Choroid plexus epithelial cell (primary cell): ENCODE measurements around the gene LRRTM3.

Experiments used
- DNase-seq: peaks from one replicate; pipeline ENCODE4 v3.0.0-alpha.2; 2010; ENCODE audit warnings: low read depth
- H3K4me3 ChIP-seq: 2 replicates; pipeline ENCODE4 v1.5.1; 2011; ENCODE audit warnings: low read depth, mild to moderate bottlenecking, control low read depth, low read length, moderate library complexity
- TF ChIP-seq, protein P1 (sequence below): conservative IDR thresholded peaks from 2 replicates; pipeline ENCODE4 v1.5.1; 2011; ENCODE audit warnings: low read depth, mild to moderate bottlenecking, control low read depth, inconsistent platforms, low read length, moderate library complexity

The LRRTM3 gene

DNA sequence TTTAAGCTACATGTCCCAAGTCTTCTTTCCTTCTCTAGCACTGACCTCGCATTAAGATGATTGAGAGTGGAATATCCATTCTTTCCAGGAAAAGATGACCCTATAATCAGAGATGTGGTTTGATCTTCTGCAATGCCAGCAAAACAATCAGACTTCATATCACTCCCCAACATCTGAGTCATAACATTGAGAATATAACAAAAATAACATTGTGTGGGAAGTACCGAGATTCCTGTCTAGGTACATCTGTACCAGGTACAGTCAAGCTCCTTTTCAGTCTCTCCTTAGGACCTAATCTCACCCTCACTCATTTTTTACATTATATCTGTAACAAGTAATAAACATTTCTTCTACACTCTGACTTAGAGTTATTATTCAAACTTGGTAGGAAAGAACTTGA is 201.6 kb downstream of the LRRTM3 start:
- no peak overlapping the region for H3K4me3 ChIP-seq
- TF ChIP-seq, protein P1, sequence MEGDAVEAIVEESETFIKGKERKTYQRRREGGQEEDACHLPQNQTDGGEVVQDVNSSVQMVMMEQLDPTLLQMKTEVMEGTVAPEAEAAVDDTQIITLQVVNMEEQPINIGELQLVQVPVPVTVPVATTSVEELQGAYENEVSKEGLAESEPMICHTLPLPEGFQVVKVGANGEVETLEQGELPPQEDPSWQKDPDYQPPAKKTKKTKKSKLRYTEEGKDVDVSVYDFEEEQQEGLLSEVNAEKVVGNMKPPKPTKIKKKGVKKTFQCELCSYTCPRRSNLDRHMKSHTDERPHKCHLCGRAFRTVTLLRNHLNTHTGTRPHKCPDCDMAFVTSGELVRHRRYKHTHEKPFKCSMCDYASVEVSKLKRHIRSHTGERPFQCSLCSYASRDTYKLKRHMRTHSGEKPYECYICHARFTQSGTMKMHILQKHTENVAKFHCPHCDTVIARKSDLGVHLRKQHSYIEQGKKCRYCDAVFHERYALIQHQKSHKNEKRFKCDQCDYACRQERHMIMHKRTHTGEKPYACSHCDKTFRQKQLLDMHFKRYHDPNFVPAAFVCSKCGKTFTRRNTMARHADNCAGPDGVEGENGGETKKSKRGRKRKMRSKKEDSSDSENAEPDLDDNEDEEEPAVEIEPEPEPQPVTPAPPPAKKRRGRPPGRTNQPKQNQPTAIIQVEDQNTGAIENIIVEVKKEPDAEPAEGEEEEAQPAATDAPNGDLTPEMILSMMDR: no peak
- peak; percentile 6 for DNase-seq

DNA sequence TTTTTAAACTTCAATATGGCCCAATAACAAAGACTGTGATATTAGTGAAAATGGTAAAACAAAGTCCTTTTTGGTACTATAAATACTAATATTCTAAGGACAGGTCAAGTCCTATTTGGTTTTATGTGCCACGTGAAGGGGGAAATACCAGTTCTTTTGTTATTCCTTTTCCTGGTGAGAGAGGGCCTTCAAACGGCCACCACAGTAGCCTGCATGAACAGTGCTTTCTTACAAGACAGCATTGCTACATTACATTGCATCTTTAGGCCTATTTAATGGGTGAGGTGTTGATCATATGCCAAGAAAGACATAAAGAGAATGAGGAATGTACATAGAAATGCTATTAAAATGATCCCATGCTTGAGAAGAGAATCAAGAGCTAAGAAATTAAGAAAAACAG is 214.8 kb downstream of the LRRTM3 start:
- H3K4me3 ChIP-seq: no peak overlapping the region
- no peak for DNase-seq
- TF ChIP-seq, protein P1: no peak

DNA sequence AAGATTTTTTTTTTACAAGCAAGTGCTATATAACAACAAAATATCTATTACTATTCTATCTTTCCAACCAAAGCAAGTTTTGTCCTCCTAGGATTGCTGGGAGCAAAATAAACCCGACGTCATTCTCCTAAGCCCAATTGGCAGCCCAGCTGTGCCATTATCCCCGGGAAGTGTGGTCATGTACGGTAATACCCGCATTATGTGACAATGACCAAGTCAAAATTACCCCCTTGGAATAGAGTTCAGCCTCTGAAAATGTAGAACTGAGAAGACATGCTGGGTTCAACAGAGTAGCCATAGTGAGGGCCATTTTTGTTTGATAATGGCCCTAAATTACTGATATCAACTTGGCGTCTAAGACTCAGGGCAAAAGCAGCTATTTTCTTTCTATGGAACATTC is 215.5 kb downstream of the LRRTM3 start:
- no peak overlapping the region for H3K4me3 ChIP-seq
- no peak for DNase-seq
- TF ChIP-seq, protein P1: no peak

- H3K4me3 ChIP-seq: no peak overlapping the region
- TF ChIP-seq, protein P1: no peak
- no peak for DNase-seq
These were observed 218.7 kb downstream of the LRRTM3 start for GRCh38 chr10:67144530-67144929.
